ENCODE results near the gene MAFF.

- TF ChIP-seq POLR2A (IDR thresholded peaks at IDR 0.05; ENCODE audit: low read depth) (no peak), EP300 (IDR thresholded peaks at IDR 0.05) (no peak), CTCF (IDR thresholded peaks at IDR 0.05) (no peak)
These were observed 3.7 kb downstream of the MAFF start for GRCh38 chr22:38205261-38206128.

Measured in esophagus muscularis mucosa (tissue), 4 donors.